ENCODE data around the gene GMCL2.
A peak's percentile ranks its signal among the peaks of the same experiment; 100 is the strongest.
"Not testable (repeated sequence)": the region's sequence is repeated elsewhere in the genome, so short reads cannot be mapped to it uniquely, and the experiment has no call there.

The GMCL2 gene

GRCh38 chr5:178198706-178199105 is 11.5 kb upstream of the GMCL2 start:
- CTCF ChIA-PET: no interaction called here
- Histone ChIP-seq H3K4me3 (ENCODE audit: low read depth, low read length) (no peak overlapping the region), H3K4me1 (ENCODE audit: control insufficient read depth, insufficient read depth, low read length) (no peaks in the 10 kb centered on the region), H3K9me3 (ENCODE audit: control insufficient read depth, insufficient read depth, low read depth, low read length) (no peaks in the 10 kb centered on the region), H3K36me3 (ENCODE audit: control insufficient read depth in 2 of 2, insufficient read depth in 1 of 2, low read length in 2 of 2) (no peaks in the 10 kb centered on the region), H3K27ac (ENCODE audit: extremely low read depth, low read depth, low read length) (no peak overlapping the region)
- POLR2A ChIA-PET: interaction anchor here (1.1 kb wide), 1 partner anchor 83 kb away, joined by 4 read pairs; no protein-coding TSS in a partner anchor
- TF ChIP-seq ZNF140 (tag by site-specific recombination; IDR thresholded peaks at IDR 0.05) (no peak), ZNF623 (tag by site-specific recombination; IDR thresholded peaks at IDR 0.05) (no peak), ZBTB17 (tag by site-specific recombination; IDR thresholded peaks at IDR 0.05) (no peak), SP3 (tag by site-specific recombination; IDR thresholded peaks at IDR 0.05) (no peak), ZNF266 (tag by site-specific recombination; IDR thresholded peaks at IDR 0.05; ENCODE audit: low read depth) (no peak), ZSCAN23 (tag by site-specific recombination; IDR thresholded peaks at IDR 0.05) (no peak), ZNF274 (IDR thresholded peaks at IDR 0.05; ENCODE audit: low read length) (no peak), ZNF274 (tag by site-specific recombination; IDR thresholded peaks at IDR 0.05; ENCODE audit: borderline replicate concordance) (no peak), KLF9 (tag by site-specific recombination; IDR thresholded peaks at IDR 0.05; ENCODE audit: low read depth) (no peak), ZNF23 (tag by site-specific recombination; IDR thresholded peaks at IDR 0.05; ENCODE audit: borderline replicate concordance) (no peak), ZNF211 (tag by site-specific recombination; IDR thresholded peaks at IDR 0.05; ENCODE audit: low read depth) (no peak)
- TF ChIP-seq, protein P1, sequence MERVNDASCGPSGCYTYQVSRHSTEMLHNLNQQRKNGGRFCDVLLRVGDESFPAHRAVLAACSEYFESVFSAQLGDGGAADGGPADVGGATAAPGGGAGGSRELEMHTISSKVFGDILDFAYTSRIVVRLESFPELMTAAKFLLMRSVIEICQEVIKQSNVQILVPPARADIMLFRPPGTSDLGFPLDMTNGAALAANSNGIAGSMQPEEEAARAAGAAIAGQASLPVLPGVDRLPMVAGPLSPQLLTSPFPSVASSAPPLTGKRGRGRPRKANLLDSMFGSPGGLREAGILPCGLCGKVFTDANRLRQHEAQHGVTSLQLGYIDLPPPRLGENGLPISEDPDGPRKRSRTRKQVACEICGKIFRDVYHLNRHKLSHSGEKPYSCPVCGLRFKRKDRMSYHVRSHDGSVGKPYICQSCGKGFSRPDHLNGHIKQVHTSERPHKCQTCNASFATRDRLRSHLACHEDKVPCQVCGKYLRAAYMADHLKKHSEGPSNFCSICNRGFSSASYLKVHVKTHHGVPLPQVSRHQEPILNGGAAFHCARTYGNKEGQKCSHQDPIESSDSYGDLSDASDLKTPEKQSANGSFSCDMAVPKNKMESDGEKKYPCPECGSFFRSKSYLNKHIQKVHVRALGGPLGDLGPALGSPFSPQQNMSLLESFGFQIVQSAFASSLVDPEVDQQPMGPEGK (tag by site-specific recombination; IDR thresholded peaks at IDR 0.05): no peak

DNA sequence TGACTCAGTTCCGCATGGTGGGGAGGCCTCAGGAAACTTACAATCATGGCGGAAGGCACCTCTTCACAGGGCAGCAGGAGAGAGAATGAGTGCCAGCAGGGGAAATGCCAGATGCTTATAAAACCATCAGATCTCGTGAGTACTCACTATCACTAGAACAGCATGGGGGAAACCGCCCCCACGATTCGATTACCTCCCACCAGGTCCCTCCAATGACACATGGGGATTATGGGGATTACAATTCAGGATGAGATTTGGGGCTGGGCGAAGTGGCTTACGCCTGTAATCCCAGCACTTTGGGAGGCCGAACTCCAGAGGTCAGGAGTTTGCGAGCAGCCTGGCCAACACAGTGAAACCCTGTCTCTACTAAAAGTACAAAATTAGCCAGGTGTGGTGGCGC is 11.0 kb upstream of the GMCL2 start:
- CTCF ChIA-PET: interaction anchor here (0.6 kb wide), 1 partner anchor 123 kb away, joined by 4 read pairs; no protein-coding TSS in a partner anchor

DNA sequence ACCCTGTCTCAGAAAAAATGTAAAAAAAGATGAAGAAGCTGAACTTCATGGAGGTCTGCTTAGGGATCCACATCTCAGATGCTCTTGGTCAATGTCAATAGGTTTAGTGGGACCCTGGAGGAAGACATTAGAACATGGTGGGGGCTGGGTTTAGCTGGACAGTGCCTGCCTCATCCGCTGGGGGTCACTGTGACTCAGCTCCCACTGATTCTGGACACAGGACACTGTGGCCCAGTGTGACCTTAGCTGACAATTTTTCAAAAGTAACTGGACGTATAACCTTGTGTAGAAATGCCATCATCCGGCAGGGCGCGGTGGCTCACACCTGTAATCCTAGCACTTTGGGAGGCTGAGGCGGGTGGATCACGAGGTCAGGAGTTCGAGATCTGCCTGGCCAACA is 9.8 kb upstream of the GMCL2 start:
- CTCF ChIA-PET: interaction anchor here (0.5 to 0.9 kb wide), 5 partner anchors 11 to 927 kb away, joined by 3 read pairs; no protein-coding TSS in a partner anchor
- Histone ChIP-seq H3K27ac (ENCODE audit: extremely low read depth, low read depth, low read length) (no peak overlapping the region), H3K9me3 (ENCODE audit: control insufficient read depth, insufficient read depth, low read depth, low read length) (no peaks in the 10 kb centered on the region), H3K36me3 (ENCODE audit: control insufficient read depth in 2 of 2, insufficient read depth in 1 of 2, low read length in 2 of 2) (no peaks in the 10 kb centered on the region), H3K4me1 (ENCODE audit: control insufficient read depth, insufficient read depth, low read length) (no peaks in the 10 kb centered on the region), H3K4me3 (ENCODE audit: low read depth, low read length) (no peak overlapping the region)
- TF ChIP-seq ZNF19 (tag by site-specific recombination; IDR thresholded peaks at IDR 0.05; ENCODE audit: low read depth): no peak
- TF ChIP-seq ZNF324 (tag by site-specific recombination; IDR thresholded peaks at IDR 0.05): no peak
- no peak for TF ChIP-seq SP2 (tag by site-specific recombination; IDR thresholded peaks at IDR 0.05)
- no peak for TF ChIP-seq ZFP69B (tag by site-specific recombination; IDR thresholded peaks at IDR 0.05)
- TF ChIP-seq ZNF202 (tag by site-specific recombination; IDR thresholded peaks at IDR 0.05; ENCODE audit: borderline replicate concordance): no peak
- TF ChIP-seq SCRT2 (tag by site-specific recombination; IDR thresholded peaks at IDR 0.05): no peak
- TF ChIP-seq ZNF362 (tag by site-specific recombination; IDR thresholded peaks at IDR 0.05): no peak
- no peak for TF ChIP-seq ZNF792 (tag by site-specific recombination; IDR thresholded peaks at IDR 0.05)
- no peak for TF ChIP-seq ZNF2 (tag by site-specific recombination; IDR thresholded peaks at IDR 0.05)
- TF ChIP-seq ZNF621 (tag by site-specific recombination; IDR thresholded peaks at IDR 0.05): no peak
- no peak for TF ChIP-seq ZBTB1 (tag by site-specific recombination; IDR thresholded peaks at IDR 0.05)
- no peak for TF ChIP-seq ZNF133 (tag by site-specific recombination; IDR thresholded peaks at IDR 0.05)
- POLR2A ChIA-PET: no interaction called here

More for the DNA sequence above, 11.0 kb upstream of the GMCL2 start:
- POLR2A ChIA-PET; H3K4me3 ChIP-seq (ENCODE audit: low read depth, low read length); H3K36me3 ChIP-seq (ENCODE audit: control insufficient read depth in 2 of 2, insufficient read depth in 1 of 2, low read length in 2 of 2); H3K27ac ChIP-seq (ENCODE audit: extremely low read depth, low read depth, low read length); H3K9me3 ChIP-seq (ENCODE audit: control insufficient read depth, insufficient read depth, low read depth, low read length); H3K4me1 ChIP-seq (ENCODE audit: control insufficient read depth, insufficient read depth, low read length): not testable (repeated sequence)
- TF ChIP-seq ZIC2 (tag by site-specific recombination; IDR thresholded peaks at IDR 0.05): peak; percentile 38
